Measurements from ENCODE around the gene EN2. TPM values are rescaled to one million over a fixed set of nuclear protein-coding genes. Genes with fewer than 3 reads are reported as not detected.

Gene EN2
- total and polyA plus RNA-seq, 10 of the 15 experiments (the other 5 are each of a cell fraction or from before 2014, with no cell fraction given) = not detected

DNA sequence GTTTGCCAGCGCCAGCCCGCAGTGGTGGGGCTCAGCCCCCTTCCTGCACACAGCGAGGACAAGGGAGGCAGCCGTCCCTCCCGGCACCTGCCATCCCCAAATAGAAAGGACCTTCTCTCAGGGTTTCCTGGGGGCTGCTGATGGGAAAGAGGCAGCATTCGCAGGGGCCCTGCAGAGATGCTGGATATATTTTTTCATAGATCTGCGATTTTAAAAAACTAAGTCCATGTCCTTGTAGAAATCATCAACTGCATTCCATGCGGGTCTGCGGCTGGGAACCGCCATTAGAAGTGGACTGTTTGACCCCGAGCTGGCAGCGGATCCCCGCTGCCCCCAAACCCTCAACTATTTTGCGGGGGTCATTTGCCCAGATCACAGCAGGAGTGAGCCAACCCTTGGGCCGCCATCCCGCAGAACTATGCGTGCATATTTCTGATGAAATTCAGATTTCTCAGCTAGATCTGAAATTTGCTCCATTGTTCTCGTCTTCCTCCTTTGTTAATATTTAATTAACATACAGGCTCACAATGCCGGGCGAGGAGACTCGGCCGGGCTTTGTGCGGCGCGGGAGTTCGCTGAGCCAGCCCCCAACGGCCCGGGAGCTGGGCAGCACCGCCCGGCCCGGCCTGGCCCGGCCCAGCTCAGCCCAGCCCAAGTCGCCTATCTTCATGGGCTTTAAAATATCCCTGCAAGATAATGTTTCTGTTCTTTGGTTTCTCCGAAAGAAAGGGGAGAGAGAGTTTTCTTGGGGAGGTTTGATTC is 2.0 kb downstream of the EN2 start:
- Histone ChIP-seq H3K9ac (ENCODE audit: control insufficient read depth, insufficient read depth, low read length) (no peak overlapping the region), H2AFZ (ENCODE audit: control insufficient read depth, low read depth, low read length) (no peak overlapping the region), H3K4me2 (ENCODE audit: control insufficient read depth, insufficient read depth) (no peak overlapping the region), H3K4me3 (no peak overlapping the region), H3K9me3 (replicated peaks; ENCODE audit: control insufficient read depth, insufficient read depth, low read length) (no peaks in the 10 kb centered on the region; the same call in 2 of the 3 replicates), H4K20me1 (ENCODE audit: control insufficient read depth, insufficient read depth) (0 out of 2 replicates have a peak, but pooled peaks cover 3% of the 10 kb centered on the region), H3K36me3 (ENCODE audit: control insufficient read depth in 2 of 2, insufficient read depth in 2 of 2, low read length in 1 of 2) (no peaks in the 10 kb centered on the region), H3K79me2 (ENCODE audit: control insufficient read depth, insufficient read depth, low read length) (no peaks in the 10 kb centered on the region), H3K27me3 (replicated peaks in 1 of 2; ENCODE audit: control insufficient read depth in 2 of 2, insufficient read depth in 2 of 2, low read length in 1 of 2) (peaks cover 25 to 29% of the 10 kb centered on the region in 2 experiments), H3K27ac (ENCODE audit: control insufficient read depth, insufficient read depth) (no peak overlapping the region), H3K4me1 (ENCODE audit: control insufficient read depth, insufficient read depth, low read length) (no peaks in the 10 kb centered on the region)
- POLR2A ChIA-PET = no interaction called here
- FAIRE-seq (no peak), ATAC-seq (no peak), DNase-seq (ENCODE audit: low read depth, low spot score) (no peak)
- SMC1A ChIA-PET (ENCODE audit: uncharacterized antibody, unreplicated experiment) = no interaction called here
- no peak for TF ChIP-seq IKZF1 (conservative IDR thresholded peaks at IDR 0.05)
- TF ChIP-seq ZBTB40 (IDR thresholded peaks at IDR 0.05; ENCODE audit: borderline replicate concordance) = no peak
- TF ChIP-seq BCL11A (IDR thresholded peaks at IDR 0.05; ENCODE audit: low read depth, low read length) = no peak
- no peak for TF ChIP-seq SUZ12 (IDR thresholded peaks at IDR 0.05; ENCODE audit: unreplicated experiment)
- no peak for TF ChIP-seq TARDBP (IDR thresholded peaks at IDR 0.05; ENCODE audit: borderline replicate concordance)
- no peak for TF ChIP-seq RELA (IDR thresholded peaks at IDR 0.05; ENCODE audit: borderline replicate concordance, partially characterized antibody)
- no peak for TF ChIP-seq MTA2 (IDR thresholded peaks at IDR 0.05; ENCODE audit: low read depth)
- TF ChIP-seq, protein P1, sequence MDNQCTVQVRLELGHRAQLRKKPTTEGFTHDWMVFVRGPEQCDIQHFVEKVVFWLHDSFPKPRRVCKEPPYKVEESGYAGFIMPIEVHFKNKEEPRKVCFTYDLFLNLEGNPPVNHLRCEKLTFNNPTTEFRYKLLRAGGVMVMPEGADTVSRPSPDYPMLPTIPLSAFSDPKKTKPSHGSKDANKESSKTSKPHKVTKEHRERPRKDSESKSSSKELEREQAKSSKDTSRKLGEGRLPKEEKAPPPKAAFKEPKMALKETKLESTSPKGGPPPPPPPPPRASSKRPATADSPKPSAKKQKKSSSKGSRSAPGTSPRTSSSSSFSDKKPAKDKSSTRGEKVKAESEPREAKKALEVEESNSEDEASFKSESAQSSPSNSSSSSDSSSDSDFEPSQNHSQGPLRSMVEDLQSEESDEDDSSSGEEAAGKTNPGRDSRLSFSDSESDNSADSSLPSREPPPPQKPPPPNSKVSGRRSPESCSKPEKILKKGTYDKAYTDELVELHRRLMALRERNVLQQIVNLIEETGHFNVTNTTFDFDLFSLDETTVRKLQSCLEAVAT (IDR thresholded peaks at IDR 0.05) = no peak
- TF ChIP-seq RBBP5 (conservative IDR thresholded peaks at IDR 0.05) = no peak
- TF ChIP-seq ATF7 (IDR thresholded peaks at IDR 0.05; ENCODE audit: low read depth) = no peak
- TF ChIP-seq TCF12 (IDR thresholded peaks at IDR 0.05; ENCODE audit: low read depth, low read length) = no peak
- TF ChIP-seq, protein P2, sequence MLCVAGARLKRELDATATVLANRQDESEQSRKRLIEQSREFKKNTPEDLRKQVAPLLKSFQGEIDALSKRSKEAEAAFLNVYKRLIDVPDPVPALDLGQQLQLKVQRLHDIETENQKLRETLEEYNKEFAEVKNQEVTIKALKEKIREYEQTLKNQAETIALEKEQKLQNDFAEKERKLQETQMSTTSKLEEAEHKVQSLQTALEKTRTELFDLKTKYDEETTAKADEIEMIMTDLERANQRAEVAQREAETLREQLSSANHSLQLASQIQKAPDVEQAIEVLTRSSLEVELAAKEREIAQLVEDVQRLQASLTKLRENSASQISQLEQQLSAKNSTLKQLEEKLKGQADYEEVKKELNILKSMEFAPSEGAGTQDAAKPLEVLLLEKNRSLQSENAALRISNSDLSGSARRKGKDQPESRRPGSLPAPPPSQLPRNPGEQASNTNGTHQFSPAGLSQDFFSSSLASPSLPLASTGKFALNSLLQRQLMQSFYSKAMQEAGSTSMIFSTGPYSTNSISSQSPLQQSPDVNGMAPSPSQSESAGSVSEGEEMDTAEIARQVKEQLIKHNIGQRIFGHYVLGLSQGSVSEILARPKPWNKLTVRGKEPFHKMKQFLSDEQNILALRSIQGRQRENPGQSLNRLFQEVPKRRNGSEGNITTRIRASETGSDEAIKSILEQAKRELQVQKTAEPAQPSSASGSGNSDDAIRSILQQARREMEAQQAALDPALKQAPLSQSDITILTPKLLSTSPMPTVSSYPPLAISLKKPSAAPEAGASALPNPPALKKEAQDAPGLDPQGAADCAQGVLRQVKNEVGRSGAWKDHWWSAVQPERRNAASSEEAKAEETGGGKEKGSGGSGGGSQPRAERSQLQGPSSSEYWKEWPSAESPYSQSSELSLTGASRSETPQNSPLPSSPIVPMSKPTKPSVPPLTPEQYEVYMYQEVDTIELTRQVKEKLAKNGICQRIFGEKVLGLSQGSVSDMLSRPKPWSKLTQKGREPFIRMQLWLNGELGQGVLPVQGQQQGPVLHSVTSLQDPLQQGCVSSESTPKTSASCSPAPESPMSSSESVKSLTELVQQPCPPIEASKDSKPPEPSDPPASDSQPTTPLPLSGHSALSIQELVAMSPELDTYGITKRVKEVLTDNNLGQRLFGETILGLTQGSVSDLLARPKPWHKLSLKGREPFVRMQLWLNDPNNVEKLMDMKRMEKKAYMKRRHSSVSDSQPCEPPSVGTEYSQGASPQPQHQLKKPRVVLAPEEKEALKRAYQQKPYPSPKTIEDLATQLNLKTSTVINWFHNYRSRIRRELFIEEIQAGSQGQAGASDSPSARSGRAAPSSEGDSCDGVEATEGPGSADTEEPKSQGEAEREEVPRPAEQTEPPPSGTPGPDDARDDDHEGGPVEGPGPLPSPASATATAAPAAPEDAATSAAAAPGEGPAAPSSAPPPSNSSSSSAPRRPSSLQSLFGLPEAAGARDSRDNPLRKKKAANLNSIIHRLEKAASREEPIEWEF (IDR thresholded peaks at IDR 0.05; ENCODE audit: insufficient replicate concordance, low read depth, low read length) = no peak
- no peak for TF ChIP-seq NR2C1 (IDR thresholded peaks at IDR 0.05)
- RAD21 ChIA-PET (ENCODE audit: unreplicated experiment) = no interaction called here
- in situ Hi-C loops (cut with MboI) = no loop called here
- WGBS (ENCODE audit: insufficient coverage, insufficient replicate concordance, low lambda C conversion rate, missing lambda C conversion rate) = 26% methylated on average over 34 of the region's 34 CpGs
- CTCF ChIA-PET = no interaction called here
- intact Hi-C loops (cut with micrococcal nuclease; ENCODE audit: unreplicated experiment) = no loop called here
- BruUV-seq (replicated peaks) = no TSS peak
